ENCODE measurements around the gene ALKBH6. TPM values are rescaled to one million over a fixed set of nuclear protein-coding genes. Genes with fewer than 3 reads are reported as not detected.

The ALKBH6 gene
- total and polyA plus RNA-seq, 2 of the 8 experiments (the other 6 are each of a cell fraction or from before 2014, with no cell fraction given), result 19.2 to 33.3 TPM

DNA sequence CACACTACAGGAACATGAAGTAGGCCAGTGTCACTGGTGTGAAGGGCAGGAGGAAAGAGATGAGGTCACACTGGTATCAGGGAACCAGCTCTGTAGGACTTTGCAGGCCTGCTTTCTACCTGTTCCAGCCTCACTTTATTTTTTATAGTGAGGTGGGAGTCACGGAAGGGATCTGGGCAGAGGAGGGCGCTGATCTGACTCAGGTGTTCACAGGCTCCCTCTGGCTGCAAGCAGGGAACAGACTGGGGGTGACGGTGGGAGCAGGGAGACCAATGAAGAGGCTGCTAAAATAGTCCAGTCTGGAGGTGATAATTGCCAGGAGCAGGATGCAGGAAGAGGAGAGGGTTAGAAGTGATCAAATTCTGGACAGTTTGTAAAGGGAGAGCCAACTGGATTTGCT lies 37.2 kb upstream of the ALKBH6 start (continued):
- TF ChIP-seq KDM5A (IDR thresholded peaks at IDR 0.05; ENCODE audit: low read length), result no peak
- no peak for TF ChIP-seq TCF12 (IDR thresholded peaks at IDR 0.05; ENCODE audit: low read depth, low read length)
- no peak for TF ChIP-seq NANOG (IDR thresholded peaks at IDR 0.05; ENCODE audit: insufficient read depth, low read depth, low read length, poor library complexity, severe bottlenecking)
- TF ChIP-seq EP300 (IDR thresholded peaks at IDR 0.05; ENCODE audit: borderline replicate concordance in 1 of 2, low read depth in 2 of 2, low read length in 2 of 2), result no peak
- no peak for TF ChIP-seq KDM1A (IDR thresholded peaks at IDR 0.05; ENCODE audit: borderline replicate concordance, low read length)
- no peak for TF ChIP-seq SP1 (IDR thresholded peaks at IDR 0.05; ENCODE audit: low read depth, low read length)
